ENCODE results near the gene KRT13. TPM values are rescaled to one million over a fixed set of nuclear protein-coding genes. Genes with fewer than 3 reads are reported as not detected.

KRT13 gene
- total and polyA plus RNA-seq, 10 of the 15 experiments (the other 5 are each of a cell fraction or from before 2014, with no cell fraction given): not detected

- Histone ChIP-seq H3K36me3 (ENCODE audit: control insufficient read depth in 2 of 2, insufficient read depth in 2 of 2, low read length in 1 of 2) (no peaks in the 10 kb centered on the region), H3K79me2 (ENCODE audit: control insufficient read depth, insufficient read depth, low read length) (no peaks in the 10 kb centered on the region), H3K4me3 (no peak overlapping the region), H3K4me2 (ENCODE audit: control insufficient read depth, insufficient read depth) (no peak overlapping the region), H3K4me1 (ENCODE audit: control insufficient read depth, insufficient read depth, low read length) (no peaks in the 10 kb centered on the region), H4K20me1 (ENCODE audit: control insufficient read depth, insufficient read depth) (no peaks in the 10 kb centered on the region), H3K27me3 (replicated peaks in 1 of 2; ENCODE audit: control insufficient read depth in 2 of 2, insufficient read depth in 2 of 2, low read length in 1 of 2) (peaks cover 0 to 4% of the 10 kb centered on the region in 2 experiments; a peak in 2 of 4 replicates), H3K27ac (ENCODE audit: control insufficient read depth, insufficient read depth) (no peak overlapping the region), H3K9ac (ENCODE audit: control insufficient read depth, insufficient read depth, low read length) (no peak overlapping the region), H3K9me3 (replicated peaks; ENCODE audit: control insufficient read depth, insufficient read depth, low read length) (no peaks in the 10 kb centered on the region), H2AFZ (ENCODE audit: control insufficient read depth, low read depth, low read length) (no peak overlapping the region)
- intact Hi-C loops (cut with micrococcal nuclease; ENCODE audit: unreplicated experiment): loop anchor here (5.0 kb wide), 1 partner anchor 587 kb away; no protein-coding TSS in a partner anchor
- ChIA-PET CTCF (no interaction called here), RAD21 (ENCODE audit: unreplicated experiment) (no interaction called here), POLR2A (no interaction called here), SMC1A (ENCODE audit: uncharacterized antibody, unreplicated experiment) (no interaction called here)
- in situ Hi-C loops (cut with MboI): no loop called here
- no peak for ATAC-seq
- WGBS (ENCODE audit: insufficient coverage, insufficient replicate concordance, low lambda C conversion rate, missing lambda C conversion rate): 1% methylated on average over 5 of the region's 5 CpGs
- DNase-seq (ENCODE audit: low read depth, low spot score): no peak
- no peak for FAIRE-seq
- BruUV-seq (replicated peaks): no TSS peak
- TF ChIP-seq MTA2 (IDR thresholded peaks at IDR 0.05; ENCODE audit: low read depth): no peak
- TF ChIP-seq ZNF687 (IDR thresholded peaks at IDR 0.05): no peak
- no peak for TF ChIP-seq EZH2 (IDR thresholded peaks at IDR 0.05; ENCODE audit: borderline replicate concordance, control insufficient read depth, low read depth, low read length)
- TF ChIP-seq, protein P1, sequence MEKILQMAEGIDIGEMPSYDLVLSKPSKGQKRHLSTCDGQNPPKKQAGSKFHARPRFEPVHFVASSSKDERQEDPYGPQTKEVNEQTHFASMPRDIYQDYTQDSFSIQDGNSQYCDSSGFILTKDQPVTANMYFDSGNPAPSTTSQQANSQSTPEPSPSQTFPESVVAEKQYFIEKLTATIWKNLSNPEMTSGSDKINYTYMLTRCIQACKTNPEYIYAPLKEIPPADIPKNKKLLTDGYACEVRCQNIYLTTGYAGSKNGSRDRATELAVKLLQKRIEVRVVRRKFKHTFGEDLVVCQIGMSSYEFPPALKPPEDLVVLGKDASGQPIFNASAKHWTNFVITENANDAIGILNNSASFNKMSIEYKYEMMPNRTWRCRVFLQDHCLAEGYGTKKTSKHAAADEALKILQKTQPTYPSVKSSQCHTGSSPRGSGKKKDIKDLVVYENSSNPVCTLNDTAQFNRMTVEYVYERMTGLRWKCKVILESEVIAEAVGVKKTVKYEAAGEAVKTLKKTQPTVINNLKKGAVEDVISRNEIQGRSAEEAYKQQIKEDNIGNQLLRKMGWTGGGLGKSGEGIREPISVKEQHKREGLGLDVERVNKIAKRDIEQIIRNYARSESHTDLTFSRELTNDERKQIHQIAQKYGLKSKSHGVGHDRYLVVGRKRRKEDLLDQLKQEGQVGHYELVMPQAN (conservative IDR thresholded peaks at IDR 0.05): no peak
- TF ChIP-seq CBX5 (IDR thresholded peaks at IDR 0.05; ENCODE audit: low read depth): no peak
- no peak for TF ChIP-seq CREB1 (IDR thresholded peaks at IDR 0.05; ENCODE audit: low read depth)
These were observed 5.7 kb downstream of the KRT13 start for GRCh38 chr17:41499714-41500113.
